Caki2 (cell line): Measurements from ENCODE around the gene TRPC4AP. TPM values are rescaled to one million over a fixed set of nuclear protein-coding genes. Genes with fewer than 3 reads are reported as not detected.

Experiments
- DNase-seq: peaks from one replicate; pipeline ENCODE4 v3.0.0-alpha.2; 2015; ENCODE audit warnings: low read depth
- in situ Hi-C: cut with HindIII; loops from 2 replicates; pipeline ENCODE4 v1.10.0; 2016; ENCODE audit warnings: low sequenced_read_pairs, low pct_unique_long_range_greater_than_20kb, mixed read lengths
- total RNA-seq: library from RNA; depleted of rRNA; stranded (reverse); fragments of >200 nt; shearing (Covaris generic); gene quantifications from 2 replicates; pipeline ENCODE4 v1.2.3, GENCODE V29; 2014; ENCODE audit warnings: low replicate concordance

TRPC4AP gene
- total RNA-seq, 1 experiment from 2014 or later, result 54.4 TPM

DNA sequence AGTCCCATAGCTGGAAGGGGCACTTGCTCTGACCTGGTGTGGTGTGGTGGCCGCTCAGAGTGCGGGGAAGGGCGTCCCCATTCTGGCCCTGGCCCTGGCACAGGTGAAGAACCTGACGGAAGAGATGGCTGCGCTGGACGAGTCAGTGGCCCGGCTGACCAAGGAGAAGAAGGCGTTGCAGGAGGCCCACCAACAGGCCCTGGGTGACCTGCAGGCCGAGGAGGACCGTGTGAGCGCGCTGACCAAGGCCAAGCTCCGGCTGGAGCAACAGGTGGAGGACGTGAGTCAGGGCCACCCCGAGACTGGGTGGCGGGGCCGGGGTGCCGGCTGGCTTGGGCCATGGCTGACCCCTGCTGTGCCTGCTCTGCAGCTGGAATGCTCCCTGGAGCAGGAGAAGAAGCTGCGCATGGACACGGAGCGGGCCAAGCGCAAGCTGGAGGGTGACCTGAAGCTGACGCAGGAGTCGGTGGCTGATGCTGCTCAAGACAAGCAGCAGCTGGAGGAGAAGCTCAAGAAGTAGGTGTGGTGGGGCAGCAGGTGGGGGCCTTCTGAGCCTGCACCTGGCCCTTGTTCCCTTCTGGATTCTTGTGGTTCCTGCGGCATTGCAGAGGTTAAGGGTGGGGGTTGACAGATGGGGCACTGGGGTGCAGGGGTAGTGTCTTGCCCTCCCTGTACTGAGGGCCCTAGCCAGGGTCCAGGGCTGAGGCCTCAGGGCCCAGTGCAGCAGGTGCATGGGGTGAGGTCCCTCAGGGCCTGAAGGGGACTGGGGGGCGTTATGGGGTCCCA is 96.2 kb downstream of the TRPC4AP start:
- DNase-seq, result no peak
- in situ Hi-C loops, result no loop called here

DNA sequence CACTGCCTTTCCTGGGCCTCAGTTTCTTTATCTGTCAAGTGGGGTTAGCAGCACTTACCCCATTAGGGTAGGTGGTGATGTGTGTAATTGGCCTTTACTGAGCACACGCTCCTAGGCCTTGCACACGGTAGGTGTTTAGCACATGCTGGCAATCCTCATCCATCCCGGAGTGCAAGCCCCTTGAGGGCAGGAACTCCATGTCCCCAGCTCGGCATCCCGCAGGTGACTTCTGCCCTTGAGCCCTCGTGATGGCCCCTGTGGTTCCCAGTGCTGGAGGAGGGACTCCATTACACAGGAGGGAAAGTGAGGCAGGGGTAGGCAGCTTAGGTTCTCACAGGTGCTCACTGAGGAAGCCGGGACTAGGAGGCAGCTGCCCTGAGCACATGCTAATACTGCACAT is 96.9 kb downstream of the TRPC4AP start:
- in situ Hi-C loops, result no loop called here

DNA sequence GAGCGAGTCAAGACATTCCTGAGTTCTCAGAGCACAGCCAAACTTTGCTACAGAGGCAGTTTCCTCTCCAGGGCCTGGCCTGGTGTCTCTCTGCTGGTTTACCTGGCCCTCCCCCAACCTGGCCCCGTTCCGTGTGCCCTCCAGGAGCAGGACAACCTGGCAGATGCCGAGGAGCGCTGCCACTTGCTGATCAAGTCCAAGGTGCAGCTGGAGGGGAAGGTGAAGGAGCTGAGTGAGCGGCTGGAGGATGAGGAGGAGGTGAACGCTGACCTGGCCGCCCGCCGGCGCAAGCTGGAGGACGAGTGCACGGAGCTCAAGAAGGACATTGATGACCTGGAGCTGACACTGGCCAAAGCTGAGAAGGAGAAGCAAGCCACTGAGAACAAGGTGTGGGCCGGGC is 97.4 kb downstream of the TRPC4AP start:
- no peak for DNase-seq
- in situ Hi-C loops, result no loop called here

More for the DNA sequence above, 96.9 kb downstream of the TRPC4AP start:
- no peak for DNase-seq

DNA sequence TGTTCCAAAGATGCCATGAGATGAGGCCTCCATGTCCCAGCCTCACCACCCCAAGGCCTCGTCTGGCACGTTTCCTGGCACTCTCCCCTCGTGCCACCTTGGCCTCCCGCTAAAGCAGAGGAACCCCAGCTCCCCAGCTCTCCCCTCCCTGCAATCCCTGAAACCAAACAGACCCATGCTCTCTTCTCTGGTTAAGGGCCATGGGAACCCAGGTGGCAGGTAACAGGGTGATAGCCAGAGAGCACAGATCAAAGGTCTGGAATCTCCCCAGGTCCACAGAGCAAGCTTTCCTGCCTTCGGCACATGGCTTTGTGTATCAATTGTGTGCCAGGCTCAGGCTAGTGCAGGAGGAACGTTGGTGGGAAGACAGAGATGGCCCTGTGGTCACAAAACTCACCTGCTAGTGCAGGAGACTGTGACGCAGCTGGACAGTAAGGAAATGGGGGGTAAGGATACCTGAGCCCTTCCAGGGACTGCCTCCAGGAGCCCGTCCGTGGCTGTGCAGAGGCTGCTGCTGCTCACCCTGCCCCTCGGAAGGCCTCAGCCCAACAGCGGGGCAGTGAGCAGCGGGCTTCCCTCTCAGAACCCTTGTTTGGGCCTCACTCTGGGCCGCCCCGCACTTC is 98.0 kb downstream of the TRPC4AP start:
- in situ Hi-C loops, result no loop called here
- DNase-seq, result no peak

DNA sequence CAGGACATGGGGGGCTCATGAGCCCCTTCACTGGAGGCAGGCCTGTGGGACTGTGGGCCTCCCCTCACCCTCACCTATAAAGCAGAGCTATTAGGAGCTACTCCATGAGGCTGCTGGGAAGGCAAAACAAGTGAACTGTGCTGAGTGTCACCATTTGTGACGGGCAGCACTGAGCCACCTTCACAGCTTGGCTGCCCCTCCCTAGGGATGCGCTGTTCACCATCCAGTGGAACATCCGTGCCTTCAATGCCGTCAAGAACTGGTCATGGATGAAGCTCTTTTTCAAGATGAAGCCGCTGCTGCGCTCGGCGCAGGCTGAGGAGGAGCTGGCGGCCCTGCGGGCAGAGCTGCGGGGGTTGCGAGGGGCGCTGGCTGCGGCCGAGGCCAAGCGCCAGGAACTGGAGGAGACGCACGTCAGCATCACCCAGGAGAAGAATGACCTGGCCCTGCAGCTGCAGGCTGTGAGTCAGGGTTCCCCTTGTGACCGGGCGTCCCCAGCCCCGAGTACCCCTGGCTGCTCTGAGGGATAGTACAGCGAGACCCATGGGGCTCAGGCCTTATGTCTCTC is 98.6 kb downstream of the TRPC4AP start:
- in situ Hi-C loops, result no loop called here
- no peak for DNase-seq

DNA sequence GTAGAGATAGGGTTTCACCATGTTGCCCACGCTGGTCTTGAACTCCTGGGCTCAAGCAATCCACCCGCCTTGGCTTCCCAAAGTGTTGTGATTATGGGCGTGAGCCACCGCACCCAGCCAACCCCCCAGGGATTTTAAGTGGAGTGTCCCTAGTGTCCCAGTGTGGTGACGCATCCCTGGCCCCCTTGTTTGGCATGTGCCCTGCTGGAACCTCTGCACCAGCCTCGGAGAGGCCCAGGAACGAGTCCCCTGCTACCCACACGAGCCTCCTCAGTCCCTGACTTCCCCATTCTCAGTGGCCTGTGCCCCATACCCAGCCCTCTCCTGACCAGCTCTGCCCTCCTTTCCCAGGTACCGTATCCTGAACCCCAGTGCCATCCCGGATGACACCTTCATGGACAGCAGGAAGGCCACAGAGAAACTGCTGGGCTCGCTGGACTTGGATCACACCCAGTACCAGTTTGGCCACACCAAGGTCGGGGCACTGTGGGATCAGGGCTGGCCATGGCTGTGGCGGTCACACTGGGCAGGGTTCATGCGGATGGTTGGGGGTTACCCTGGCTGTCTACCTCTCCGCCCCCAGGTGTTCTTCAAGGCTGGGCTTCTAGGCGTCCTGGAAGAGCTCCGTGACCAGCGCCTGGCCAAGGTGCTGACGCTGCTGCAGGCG is 99.7 kb downstream of the TRPC4AP start:
- DNase-seq, result no peak
- in situ Hi-C loops, result no loop called here

DNA sequence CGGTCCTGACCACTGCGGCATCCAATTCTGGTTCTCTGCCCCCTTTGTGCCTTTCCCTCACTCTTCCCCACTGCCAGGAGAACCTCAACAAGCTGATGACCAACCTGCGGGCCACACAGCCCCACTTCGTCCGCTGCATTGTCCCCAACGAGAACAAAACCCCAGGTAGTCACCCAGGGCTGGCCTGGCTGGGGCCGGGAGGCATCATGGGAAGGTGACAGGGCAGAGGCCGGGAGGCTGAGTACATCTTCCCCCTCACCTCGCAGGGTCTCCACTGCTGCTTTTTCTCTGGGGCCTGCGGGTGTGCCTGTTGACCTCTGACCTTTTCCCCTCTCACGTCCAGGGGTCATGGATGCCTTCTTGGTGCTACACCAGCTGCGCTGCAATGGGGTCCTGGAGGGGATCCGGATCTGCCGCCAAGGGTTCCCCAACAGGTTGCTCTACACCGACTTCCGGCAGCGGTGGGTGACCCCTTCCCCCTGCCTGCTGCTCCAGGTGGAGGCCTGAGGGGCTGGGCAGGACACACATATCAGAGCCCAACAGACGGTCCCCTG is 101.9 kb downstream of the TRPC4AP start:
- no peak for DNase-seq
- in situ Hi-C loops, result no loop called here

DNA sequence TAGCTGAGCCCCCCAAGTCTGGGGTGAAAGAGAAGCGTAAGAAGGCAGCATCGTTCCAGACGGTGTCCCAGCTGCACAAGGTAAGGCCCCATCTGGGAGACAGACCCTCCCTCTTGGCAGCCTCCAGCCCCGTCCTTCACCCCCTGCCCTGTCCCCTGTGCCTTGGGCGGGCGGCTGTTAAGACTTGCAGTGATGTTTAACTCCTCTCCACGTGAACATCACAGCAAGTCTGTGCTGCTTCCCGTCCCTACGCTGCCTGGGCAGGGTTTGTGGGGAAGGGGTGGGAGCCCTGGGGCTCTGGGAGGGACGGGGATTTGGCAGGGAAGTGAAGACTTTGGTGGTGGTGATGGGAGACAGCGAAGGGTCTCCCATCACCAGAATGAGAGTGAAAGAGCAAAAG is 102.4 kb downstream of the TRPC4AP start:
- DNase-seq, result no peak
- in situ Hi-C loops, result no loop called here

DNA sequence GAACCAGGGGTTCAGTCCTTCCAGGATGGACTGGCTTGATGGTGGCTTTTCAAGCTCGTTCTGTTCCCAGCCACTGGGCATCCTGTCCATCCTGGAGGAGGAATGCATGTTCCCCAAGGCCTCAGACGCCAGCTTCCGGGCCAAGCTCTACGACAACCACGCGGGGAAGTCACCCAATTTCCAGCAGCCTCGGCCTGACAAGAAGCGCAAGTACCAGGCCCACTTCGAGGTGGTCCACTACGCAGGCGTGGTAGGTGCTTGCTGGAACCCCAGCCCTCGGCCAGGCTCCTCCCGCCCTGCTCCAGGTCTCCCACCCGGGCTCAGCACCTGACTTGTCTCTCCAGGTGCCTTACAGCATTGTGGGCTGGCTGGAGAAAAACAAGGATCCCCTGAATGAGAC is 102.9 kb downstream of the TRPC4AP start:
- in situ Hi-C loops, result no loop called here
- no peak for DNase-seq

DNA sequence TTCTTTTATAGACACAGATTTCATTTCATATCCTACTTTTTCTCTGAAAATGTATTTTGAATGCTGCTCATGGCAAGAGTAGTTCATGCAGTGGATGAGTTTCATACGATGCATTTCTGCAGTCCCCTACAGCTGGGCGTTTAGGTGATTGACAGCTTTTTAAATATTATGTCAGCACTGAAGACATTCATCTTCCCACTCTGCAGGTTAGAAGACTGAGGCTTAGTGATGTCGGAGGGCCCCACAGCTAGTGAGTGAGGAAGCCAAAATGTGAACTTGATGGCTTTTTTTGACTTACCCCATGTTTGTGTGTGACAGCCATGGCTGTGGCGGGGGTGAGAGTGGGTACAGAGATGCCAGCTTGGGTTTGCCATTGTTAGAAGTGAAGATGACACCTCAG is 103.5 kb downstream of the TRPC4AP start:
- no peak for DNase-seq
- in situ Hi-C loops, result no loop called here

DNA sequence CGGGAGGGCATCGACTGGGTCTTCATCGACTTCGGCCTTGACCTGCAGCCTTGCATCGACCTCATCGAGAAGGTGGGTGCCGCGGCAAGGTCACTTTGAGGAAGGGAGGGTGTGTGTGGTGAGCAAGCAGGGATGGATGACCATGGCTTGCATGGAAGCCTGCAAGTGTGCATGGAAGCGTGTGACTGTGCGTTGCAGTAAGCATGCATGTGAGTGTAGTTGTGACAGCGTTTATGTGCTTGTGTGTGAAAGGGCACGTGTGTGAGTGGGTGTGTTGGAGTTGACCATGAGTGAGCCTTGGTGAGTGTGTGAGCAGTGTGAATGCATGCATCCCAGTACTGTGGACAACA is 104.4 kb downstream of the TRPC4AP start:
- DNase-seq, result no peak
- in situ Hi-C loops, result no loop called here

DNA sequence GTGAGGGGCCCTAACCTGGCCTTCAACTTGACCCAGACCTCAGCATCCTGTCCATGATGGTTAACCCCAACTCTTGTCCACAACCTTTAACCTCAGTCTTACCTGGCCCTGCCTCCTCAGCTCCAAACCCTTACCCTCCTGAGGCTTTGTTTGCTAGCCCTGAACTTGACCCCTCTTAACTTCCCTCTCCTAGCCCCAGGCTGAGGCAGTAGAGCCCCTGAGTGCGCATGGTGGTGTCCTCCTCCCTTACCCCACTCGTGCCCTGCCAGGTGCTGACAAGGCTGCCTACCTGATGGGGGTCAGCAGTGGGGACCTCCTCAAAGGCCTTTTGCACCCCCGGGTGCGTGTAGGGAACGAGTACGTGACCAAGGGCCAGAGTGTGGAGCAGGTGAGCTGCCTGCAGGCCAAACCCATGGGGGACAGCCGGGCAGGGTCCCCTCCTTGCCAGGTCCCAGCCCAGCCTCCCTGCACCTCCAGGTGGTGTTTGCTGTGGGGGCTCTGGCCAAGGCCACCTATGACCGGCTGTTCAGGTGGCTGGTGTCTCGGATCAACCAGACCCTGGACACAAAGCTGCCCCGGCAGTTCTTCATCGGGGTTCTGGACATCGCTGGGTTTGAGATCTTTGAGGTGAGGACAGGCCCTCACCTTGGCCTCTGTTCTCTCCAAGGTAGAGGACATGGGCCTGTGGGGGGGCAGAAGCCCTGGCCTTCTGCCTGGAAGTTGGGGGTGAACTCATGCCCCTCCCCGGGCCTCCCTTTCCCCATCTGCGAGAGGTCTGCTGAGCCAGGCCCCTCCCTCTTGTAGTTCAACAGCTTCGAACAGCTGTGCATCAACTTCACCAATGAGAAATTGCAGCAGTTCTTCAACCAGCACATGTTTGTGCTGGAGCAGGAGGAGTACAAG is 105.1 kb downstream of the TRPC4AP start:
- in situ Hi-C loops, result no loop called here
- DNase-seq, result no peak

DNA sequence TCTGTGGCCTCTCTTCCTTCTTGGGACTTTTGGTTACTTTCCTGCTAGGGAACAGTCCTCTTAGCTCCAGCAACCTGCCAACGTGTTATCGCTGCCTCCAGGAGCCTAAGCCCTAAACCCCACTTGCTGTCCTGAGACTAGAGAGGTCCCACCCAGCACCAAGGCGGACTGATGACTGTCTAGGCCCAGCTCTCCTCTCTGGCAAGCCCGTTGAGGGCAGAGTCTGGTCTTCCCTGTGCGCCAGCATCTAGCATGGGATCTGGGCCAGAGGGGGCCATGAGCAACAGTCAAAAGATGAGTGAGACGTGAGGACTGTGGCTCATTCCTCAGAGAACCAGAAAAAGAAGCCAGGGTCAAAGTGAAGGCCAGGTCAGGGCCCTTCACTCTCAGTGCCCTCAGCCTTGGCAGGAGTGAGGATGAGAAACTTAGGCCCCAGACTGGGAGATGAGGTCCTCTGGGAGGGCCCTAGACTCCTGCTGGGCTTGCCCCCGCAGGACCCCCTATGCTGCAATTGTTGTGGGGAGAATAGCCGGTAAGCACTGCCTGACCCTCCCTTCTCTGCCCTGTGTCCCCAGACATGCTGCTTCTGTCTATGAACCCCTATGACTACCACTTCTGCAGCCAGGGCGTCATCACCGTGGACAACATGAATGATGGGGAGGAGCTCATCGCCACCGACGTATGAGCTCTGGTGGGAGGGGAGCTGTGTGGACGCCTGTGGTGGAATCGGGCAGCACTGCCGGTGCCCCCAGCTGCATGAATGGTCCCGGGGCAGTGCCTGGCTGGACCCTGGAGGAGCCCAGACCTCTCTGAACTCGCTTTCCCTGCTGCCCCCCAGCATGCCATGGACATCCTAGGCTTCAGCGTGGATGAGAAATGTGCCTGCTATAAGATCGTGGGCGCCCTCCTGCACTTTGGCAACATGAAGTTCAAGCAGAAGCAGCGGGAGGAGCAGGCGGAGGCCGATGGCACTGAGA is 106.0 kb downstream of the TRPC4AP start:
- in situ Hi-C loops, result no loop called here
- DNase-seq, result no peak

DNA sequence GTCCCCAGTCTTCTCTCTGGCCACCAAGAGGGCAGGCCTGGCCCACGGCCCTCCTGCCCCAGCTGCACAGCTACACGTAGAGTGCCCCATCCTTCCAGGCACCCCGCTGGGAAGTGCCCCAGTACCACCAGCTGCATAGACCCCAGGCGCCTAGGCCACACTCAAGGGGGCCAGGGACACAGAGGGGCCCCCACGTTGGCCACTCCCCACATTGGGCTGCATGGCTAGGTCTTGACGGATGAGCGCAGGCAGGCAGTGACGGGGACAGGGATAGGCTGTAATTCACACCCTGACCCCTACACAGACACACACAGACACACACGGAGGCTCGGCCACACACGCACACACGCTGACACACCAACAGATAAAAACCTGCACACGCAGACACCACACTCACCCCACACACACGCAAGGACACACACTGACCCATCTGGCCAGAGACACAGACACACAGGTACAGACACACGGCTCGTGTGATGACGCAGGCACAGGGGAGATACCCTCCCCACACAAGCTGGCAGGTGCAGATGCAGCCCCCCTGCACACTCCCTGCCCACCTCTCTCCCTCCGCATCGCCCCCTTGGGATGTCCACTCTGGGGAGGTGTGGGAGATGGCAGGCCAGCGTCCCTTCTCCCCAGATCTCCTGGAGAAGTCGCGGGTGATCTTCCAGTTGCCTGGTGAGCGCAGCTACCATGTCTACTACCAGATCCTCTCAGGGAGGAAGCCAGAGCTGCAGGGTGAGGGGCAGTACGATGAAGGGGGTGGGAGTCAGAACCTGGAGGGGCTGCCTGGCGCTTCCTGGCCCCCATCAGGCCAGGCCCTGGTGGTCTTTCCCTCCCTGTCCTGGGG is 106.9 kb downstream of the TRPC4AP start:
- DNase-seq, result no peak
- in situ Hi-C loops, result no loop called here

DNA sequence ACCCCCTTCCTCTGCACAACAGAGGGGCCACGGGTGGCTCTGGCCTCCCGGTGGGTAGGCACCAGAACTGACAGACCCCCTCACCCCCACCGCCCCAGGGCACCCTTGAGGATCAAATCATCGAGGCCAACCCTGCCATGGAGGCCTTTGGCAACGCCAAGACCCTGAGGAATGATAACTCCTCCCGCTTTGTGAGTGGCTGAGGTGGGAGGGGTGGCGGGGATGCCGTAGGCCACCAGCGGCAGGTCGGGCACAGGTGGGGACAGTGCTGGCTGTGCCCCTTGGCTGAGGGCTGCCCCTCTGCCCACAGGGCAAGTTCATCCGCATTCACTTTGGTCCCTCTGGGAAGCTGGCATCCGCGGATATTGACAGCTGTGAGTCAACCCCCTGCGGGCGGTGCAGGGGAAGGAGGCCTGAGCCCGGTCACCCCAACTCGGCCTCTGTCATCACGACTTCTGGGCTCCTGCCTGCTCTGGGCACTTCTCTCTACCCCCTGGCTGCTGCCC is 107.8 kb downstream of the TRPC4AP start:
- in situ Hi-C loops, result no loop called here
- no peak for DNase-seq
